Neural progenitor cell (in vitro differentiated cells): ENCODE results near the gene CA7. TPM values are rescaled to one million over a fixed set of nuclear protein-coding genes. Genes with fewer than 3 reads are reported as not detected.

Experiments used
- DNase-seq: peaks from one replicate; pipeline ENCODE4 v3.0.0-alpha.2; 2016; ENCODE audit warnings: low spot score
- H2AFZ ChIP-seq: fragments of 200-600 bp; sonication (generic); replicated peaks from 2 replicates; pipeline ENCODE4 v1.6.1; 2016; ENCODE audit warnings: antibody characterized with exemption
- H3F3A ChIP-seq: fragments of 200-600 bp; sonication (generic); 2 replicates; pipeline ENCODE4 v1.6.1; 2016; ENCODE audit warnings: antibody characterized with exemption, low read depth
- H3K27ac ChIP-seq: fragments of 200-600 bp; sonication (generic); 2 replicates; pipeline ENCODE4 v1.5.1; 2016; ENCODE audit warnings: mild to moderate bottlenecking
- H3K27me3 ChIP-seq: fragments of 200-600 bp; sonication (generic); 2 replicates; pipeline ENCODE4 v1.6.1; 2016; ENCODE audit warnings: mild to moderate bottlenecking, moderate library complexity
- H3K36me3 ChIP-seq: fragments of 200-600 bp; sonication (generic); 2 replicates; pipeline ENCODE4 v1.5.1; 2016
- H3K4me1 ChIP-seq: fragments of 200-600 bp; sonication (generic); 2 replicates; pipeline ENCODE4 v1.6.1; 2016; ENCODE audit warnings: mixed run types
- H3K4me2 ChIP-seq: fragments of 200-600 bp; sonication (generic); 2 replicates; pipeline ENCODE4 v1.6.1; 2016
- H3K4me3 ChIP-seq: fragments of 200-600 bp; sonication (generic); 2 replicates; pipeline ENCODE4 v1.5.1; 2016
- H3K79me2 ChIP-seq: fragments of 200-600 bp; sonication (generic); 2 replicates; pipeline ENCODE4 v1.6.1; 2016; ENCODE audit warnings: low read depth
- H3K9ac ChIP-seq: fragments of 200-600 bp; sonication (generic); 2 replicates; pipeline ENCODE4 v1.6.1; 2016
- H3K9me3 ChIP-seq: fragments of 200-600 bp; sonication (generic); 2 replicates; pipeline ENCODE4 v1.5.1; 2016; ENCODE audit warnings: low read depth
- H4K20me1 ChIP-seq: fragments of 200-600 bp; sonication (generic); 2 replicates; pipeline ENCODE4 v1.6.1; 2016; ENCODE audit warnings: low read depth
- H3K27ac Mint-ChIP-seq: 3 replicates; pipeline ENCODE4 v1.8.0; 2021; ENCODE audit warnings: mixed read lengths
- H3K27me3 Mint-ChIP-seq: 2 replicates; pipeline ENCODE4 v1.8.0; 2022; ENCODE audit warnings: low read depth, mild to moderate bottlenecking, inconsistent platforms, moderate library complexity, mixed read lengths; ENCODE audit not compliant: insufficient read depth
- H3K36me3 Mint-ChIP-seq: 3 replicates; pipeline ENCODE4 v1.8.0; 2021; ENCODE audit warnings: mixed read lengths
- H3K4me1 Mint-ChIP-seq: 3 replicates; pipeline ENCODE4 v1.8.0; 2021; ENCODE audit warnings: mixed read lengths
- H3K4me3 Mint-ChIP-seq: 3 replicates; pipeline ENCODE4 v1.8.0; 2021; ENCODE audit warnings: mild to moderate bottlenecking, moderate library complexity, mixed read lengths
- H3K9me3 Mint-ChIP-seq: 3 replicates; pipeline ENCODE4 v1.8.0; 2020; ENCODE audit warnings: mixed read lengths
- EZH2 ChIP-seq: fragments of 200-600 bp; sonication (generic); IDR thresholded peaks from 2 replicates; pipeline ENCODE4 v1.6.1; 2017; ENCODE audit warnings: antibody characterized with exemption, mild to moderate bottlenecking, moderate library complexity
- EZH2phosphoT487 ChIP-seq: fragments of 200-600 bp; sonication (generic); IDR thresholded peaks from 2 replicates; pipeline ENCODE4 v1.6.1; 2017; ENCODE audit warnings: antibody characterized with exemption
- total RNA-seq: library from RNA; depleted of rRNA; stranded (reverse); fragments of >200 nt; gene quantifications from 2 replicates; pipeline ENCODE4 v1.2.3, GENCODE V29; 2015; ENCODE audit warnings: low replicate concordance
- TF ChIP-seq, protein P1 (sequence below): fragments of 200-600 bp; sonication (generic); IDR thresholded peaks from 2 replicates; pipeline ENCODE4 v1.5.1; 2017; ENCODE audit warnings: antibody characterized with exemption, mild to moderate bottlenecking

Gene CA7
- total RNA-seq, 1 donor from 2014 or later: not detected

DNA sequence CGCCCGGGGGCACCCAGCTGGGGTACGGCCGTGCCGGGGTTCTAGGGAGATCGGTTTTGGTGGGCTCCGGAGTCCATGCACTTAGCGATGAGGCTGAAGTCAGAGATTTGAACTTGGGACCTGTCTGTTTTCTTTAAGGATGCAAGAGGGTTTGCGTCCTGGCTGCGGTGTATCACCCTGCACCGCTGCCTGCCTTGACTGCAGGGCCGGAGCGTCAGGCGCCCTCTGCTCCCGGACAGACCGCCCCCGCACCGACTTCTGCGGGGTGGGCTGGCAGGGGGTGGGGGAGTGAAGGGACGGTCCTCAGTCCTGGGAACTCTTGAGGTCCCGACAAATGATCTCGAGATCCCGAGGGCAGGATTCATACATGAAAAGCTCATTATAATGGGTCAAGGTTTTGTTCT is 36.8 kb downstream of the CA7 start:
- TF ChIP-seq, protein P1, sequence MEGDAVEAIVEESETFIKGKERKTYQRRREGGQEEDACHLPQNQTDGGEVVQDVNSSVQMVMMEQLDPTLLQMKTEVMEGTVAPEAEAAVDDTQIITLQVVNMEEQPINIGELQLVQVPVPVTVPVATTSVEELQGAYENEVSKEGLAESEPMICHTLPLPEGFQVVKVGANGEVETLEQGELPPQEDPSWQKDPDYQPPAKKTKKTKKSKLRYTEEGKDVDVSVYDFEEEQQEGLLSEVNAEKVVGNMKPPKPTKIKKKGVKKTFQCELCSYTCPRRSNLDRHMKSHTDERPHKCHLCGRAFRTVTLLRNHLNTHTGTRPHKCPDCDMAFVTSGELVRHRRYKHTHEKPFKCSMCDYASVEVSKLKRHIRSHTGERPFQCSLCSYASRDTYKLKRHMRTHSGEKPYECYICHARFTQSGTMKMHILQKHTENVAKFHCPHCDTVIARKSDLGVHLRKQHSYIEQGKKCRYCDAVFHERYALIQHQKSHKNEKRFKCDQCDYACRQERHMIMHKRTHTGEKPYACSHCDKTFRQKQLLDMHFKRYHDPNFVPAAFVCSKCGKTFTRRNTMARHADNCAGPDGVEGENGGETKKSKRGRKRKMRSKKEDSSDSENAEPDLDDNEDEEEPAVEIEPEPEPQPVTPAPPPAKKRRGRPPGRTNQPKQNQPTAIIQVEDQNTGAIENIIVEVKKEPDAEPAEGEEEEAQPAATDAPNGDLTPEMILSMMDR: no peak
- TF ChIP-seq EZH2 (peak; percentile 49), EZH2phosphoT487 (no peak)
- H3K4me3 Mint-ChIP-seq: peak overlapping the region; percentile 97
- no peak overlapping the region for H3K9ac ChIP-seq
- H3K79me2 ChIP-seq: peaks cover 15% of the 10 kb centered on the region
- H4K20me1 ChIP-seq: peaks cover 18% of the 10 kb centered on the region
- DNase-seq: peak; percentile 47
- H3K27ac Mint-ChIP-seq: no peak overlapping the region
- peaks cover 13% of the 10 kb centered on the region for H3K36me3 Mint-ChIP-seq
- H3K27me3 Mint-ChIP-seq: peaks cover 4% of the 10 kb centered on the region
- peaks cover 10% of the 10 kb centered on the region for H3K27me3 ChIP-seq
- no peaks in the 10 kb centered on the region for H3K9me3 ChIP-seq
- H3K9me3 Mint-ChIP-seq: no peaks in the 10 kb centered on the region
- peak overlapping the region; percentile 62 for H3K4me3 ChIP-seq
- peak overlapping the region; percentile 52 for H2AFZ ChIP-seq
- no peak overlapping the region for H3K27ac ChIP-seq
- H3K4me1 ChIP-seq: peaks cover 4% of the 10 kb centered on the region
- H3K36me3 ChIP-seq: no peaks in the 10 kb centered on the region
- peaks cover 4% of the 10 kb centered on the region for H3F3A ChIP-seq
- H3K4me1 Mint-ChIP-seq: peaks cover 15% of the 10 kb centered on the region
- H3K4me2 ChIP-seq: peak overlapping the region; percentile 83

DNA sequence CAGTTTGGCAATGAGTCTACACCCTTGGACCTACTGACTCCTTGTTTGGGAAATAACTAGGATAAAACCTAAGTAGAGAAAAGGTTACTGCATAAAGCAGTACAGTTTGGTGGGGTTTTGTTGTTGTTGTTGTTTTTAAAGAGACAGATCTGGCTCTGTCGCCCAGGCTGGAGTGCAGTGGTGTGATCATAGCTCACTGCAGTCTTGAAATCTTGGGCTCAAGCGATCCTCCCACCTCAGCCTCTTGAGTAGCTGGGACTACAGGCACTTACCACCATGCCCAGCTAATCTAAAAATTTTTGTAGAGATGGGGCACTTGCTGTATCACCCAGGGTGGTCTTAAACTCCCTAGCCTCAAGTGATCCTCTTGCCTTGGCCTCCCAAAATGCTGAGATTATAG is 37.3 kb downstream of the CA7 start:
- Histone ChIP-seq H3K27me3 (peaks cover 10% of the 10 kb centered on the region), H3K4me3 (peak overlapping the region; percentile 62), H3K9ac (no peak overlapping the region), H3K9me3 (no peaks in the 10 kb centered on the region), H3K27ac (no peak overlapping the region), H3K79me2 (peaks cover 15% of the 10 kb centered on the region), H3K36me3 (no peaks in the 10 kb centered on the region), H3F3A (peaks cover 4% of the 10 kb centered on the region), H3K4me2 (peak overlapping the region; percentile 83), H3K4me1 (peaks cover 4% of the 10 kb centered on the region), H4K20me1 (peaks cover 21% of the 10 kb centered on the region), H2AFZ (no peak overlapping the region)
- TF ChIP-seq, protein P1: no peak
- TF ChIP-seq EZH2: no peak
- TF ChIP-seq EZH2phosphoT487: no peak
- DNase-seq: no peak
- Mint-ChIP-seq H3K9me3 (no peaks in the 10 kb centered on the region), H3K36me3 (peaks cover 14% of the 10 kb centered on the region), H3K4me3 (peak overlapping the region; percentile 97), H3K4me1 (peaks cover 13% of the 10 kb centered on the region), H3K27ac (no peak overlapping the region), H3K27me3 (peaks cover 4% of the 10 kb centered on the region)

DNA sequence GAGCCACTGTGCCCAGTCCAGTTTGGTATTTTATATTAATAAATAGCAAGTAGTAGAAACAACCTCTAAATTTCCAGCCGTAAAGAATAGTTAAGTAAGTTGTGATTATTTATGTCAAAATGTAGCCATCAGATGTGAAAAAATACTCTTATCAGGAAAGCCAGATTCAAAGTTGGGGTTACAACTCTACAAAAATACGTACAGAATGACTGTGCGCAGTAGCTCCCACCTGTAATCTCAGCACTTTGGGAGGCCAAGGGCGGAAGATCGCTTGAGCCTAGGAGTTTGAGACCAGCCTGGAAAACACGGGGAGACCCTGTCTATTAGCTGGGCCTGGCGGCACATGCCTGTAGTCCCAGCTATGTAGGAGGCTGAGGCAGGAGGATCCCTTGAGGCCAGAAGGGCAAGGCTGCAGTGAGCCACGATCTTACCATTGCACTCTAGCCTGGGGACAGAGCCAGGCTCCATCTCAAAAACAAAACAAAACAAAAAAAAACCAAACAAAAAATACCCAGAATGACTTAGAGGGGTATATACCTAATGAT is 37.8 kb downstream of the CA7 start:
- Mint-ChIP-seq H3K36me3 (peaks cover 18% of the 10 kb centered on the region), H3K9me3 (no peaks in the 10 kb centered on the region), H3K4me3 (peak overlapping the region; percentile 97), H3K4me1 (peaks cover 13% of the 10 kb centered on the region), H3K27ac (no peak overlapping the region), H3K27me3 (peaks cover 4% of the 10 kb centered on the region)
- peaks cover 10% of the 10 kb centered on the region for H3K27me3 ChIP-seq
- peaks cover 4% of the 10 kb centered on the region for H3K4me1 ChIP-seq
- peaks cover 25% of the 10 kb centered on the region for H4K20me1 ChIP-seq
- no peak overlapping the region for H2AFZ ChIP-seq
- peak overlapping the region; percentile 83 for H3K4me2 ChIP-seq
- no peaks in the 10 kb centered on the region for H3K36me3 ChIP-seq
- TF ChIP-seq EZH2phosphoT487: no peak
- TF ChIP-seq, protein P1: no peak
- TF ChIP-seq EZH2: no peak
- peaks cover 15% of the 10 kb centered on the region for H3K79me2 ChIP-seq
- H3K9me3 ChIP-seq: no peaks in the 10 kb centered on the region
- peaks cover 4% of the 10 kb centered on the region for H3F3A ChIP-seq
- no peak for DNase-seq
- no peak overlapping the region for H3K4me3 ChIP-seq
- no peak overlapping the region for H3K27ac ChIP-seq
- H3K9ac ChIP-seq: no peak overlapping the region
